ENCODE measurements around the gene SZT2.

The SZT2 gene

GRCh38 chr1:43345120-43345519, 44.6 kb upstream of the SZT2 start:
- Histone ChIP-seq H3K27me3 (ENCODE audit: insufficient read depth, low read length, poor library complexity) (no peaks in the 10 kb centered on the region), H3K79me2 (ENCODE audit: insufficient read depth, low read length) (no peaks in the 10 kb centered on the region), H4K20me1 (ENCODE audit: insufficient read depth, low read length) (no peaks in the 10 kb centered on the region), H3K4me1 (ENCODE audit: insufficient read depth, low read length) (no peaks in the 10 kb centered on the region), H2AFZ (ENCODE audit: low read depth, low read length) (no peak overlapping the region), H3K4me2 (ENCODE audit: insufficient read depth, low read length) (no peak overlapping the region), H3K9ac (ENCODE audit: low read depth, low read length) (no peak overlapping the region), H3K4me3 (ENCODE audit: low read depth in 1 of 2, low read length in 2 of 2) (no peak overlapping the region), H3K36me3 (ENCODE audit: insufficient read depth, low read length) (no peaks in the 10 kb centered on the region), H3K27ac (ENCODE audit: low read length) (no peak overlapping the region), H3K9me3 (ENCODE audit: insufficient read depth, low read length, severe bottlenecking) (no peaks in the 10 kb centered on the region)
- no peak for TF ChIP-seq CTCF (IDR thresholded peaks at IDR 0.05; ENCODE audit: borderline replicate concordance, extremely low read depth, low read length, poor library complexity, severe bottlenecking)
- TF ChIP-seq EZH2 (IDR thresholded peaks at IDR 0.05; ENCODE audit: borderline replicate concordance, low read depth, low read length, severe bottlenecking) = no peak
- no peak for DNase-seq
- no peak for ATAC-seq (ENCODE audit: insufficient read depth, low read depth)

GRCh38 chr1:43346636-43347035, 43.1 kb upstream of the SZT2 start:
- H3K4me1 ChIP-seq (ENCODE audit: insufficient read depth, low read length) = no peaks in the 10 kb centered on the region
- no peak overlapping the region for H3K9ac ChIP-seq (ENCODE audit: low read depth, low read length)
- DNase-seq (no peak), ATAC-seq (ENCODE audit: insufficient read depth, low read depth) (no peak)
- H3K36me3 ChIP-seq (ENCODE audit: insufficient read depth, low read length) = no peaks in the 10 kb centered on the region
- H3K27me3 ChIP-seq (ENCODE audit: insufficient read depth, low read length, poor library complexity) = no peaks in the 10 kb centered on the region
- no peak overlapping the region for H3K4me2 ChIP-seq (ENCODE audit: insufficient read depth, low read length)
- no peaks in the 10 kb centered on the region for H3K79me2 ChIP-seq (ENCODE audit: insufficient read depth, low read length)
- no peak overlapping the region for H3K4me3 ChIP-seq (ENCODE audit: low read depth in 1 of 2, low read length in 2 of 2)
- H3K9me3 ChIP-seq (ENCODE audit: insufficient read depth, low read length, severe bottlenecking) = no peaks in the 10 kb centered on the region
- TF ChIP-seq CTCF (IDR thresholded peaks at IDR 0.05; ENCODE audit: borderline replicate concordance, extremely low read depth, low read length, poor library complexity, severe bottlenecking) (no peak), EZH2 (IDR thresholded peaks at IDR 0.05; ENCODE audit: borderline replicate concordance, low read depth, low read length, severe bottlenecking) (no peak)
- H2AFZ ChIP-seq (ENCODE audit: low read depth, low read length) = no peak overlapping the region
- no peak overlapping the region for H3K27ac ChIP-seq (ENCODE audit: low read length)
- H4K20me1 ChIP-seq (ENCODE audit: insufficient read depth, low read length) = no peaks in the 10 kb centered on the region

- TF ChIP-seq CTCF (IDR thresholded peaks at IDR 0.05; ENCODE audit: borderline replicate concordance, extremely low read depth, low read length, poor library complexity, severe bottlenecking) (no peak), EZH2 (IDR thresholded peaks at IDR 0.05; ENCODE audit: borderline replicate concordance, low read depth, low read length, severe bottlenecking) (no peak)
- no peaks in the 10 kb centered on the region for H3K4me1 ChIP-seq (ENCODE audit: insufficient read depth, low read length)
Measured at GRCh38 chr1:43348343-43348808, 41.3 kb upstream of the SZT2 start.

More at GRCh38 chr1:43348343-43348808, 41.3 kb upstream of the SZT2 start:
- no peak overlapping the region for H3K4me3 ChIP-seq (ENCODE audit: low read depth in 1 of 2, low read length in 2 of 2)
- H4K20me1 ChIP-seq (ENCODE audit: insufficient read depth, low read length) = no peaks in the 10 kb centered on the region
- no peak overlapping the region for H2AFZ ChIP-seq (ENCODE audit: low read depth, low read length)
- no peaks in the 10 kb centered on the region for H3K9me3 ChIP-seq (ENCODE audit: insufficient read depth, low read length, severe bottlenecking)
- DNase-seq (no peak), ATAC-seq (ENCODE audit: insufficient read depth, low read depth) (no peak)
- H3K9ac ChIP-seq (ENCODE audit: low read depth, low read length) = no peak overlapping the region
- no peaks in the 10 kb centered on the region for H3K79me2 ChIP-seq (ENCODE audit: insufficient read depth, low read length)
- no peaks in the 10 kb centered on the region for H3K27me3 ChIP-seq (ENCODE audit: insufficient read depth, low read length, poor library complexity)
- H3K36me3 ChIP-seq (ENCODE audit: insufficient read depth, low read length) = no peaks in the 10 kb centered on the region
- no peak overlapping the region for H3K27ac ChIP-seq (ENCODE audit: low read length)
- no peak overlapping the region for H3K4me2 ChIP-seq (ENCODE audit: insufficient read depth, low read length)
